Measurements from ENCODE around the gene AP3D1. TPM values are rescaled to one million over a fixed set of nuclear protein-coding genes. Genes with fewer than 3 reads are reported as not detected.
A peak's percentile ranks its signal among the peaks of the same experiment; 100 is the strongest.

Gene AP3D1
- total and polyA plus RNA-seq, 9 of the 15 experiments (the other 6 are each of a cell fraction or from before 2014, with no cell fraction given) = 1.2 to 86.1 (median 35.9) TPM

DNA sequence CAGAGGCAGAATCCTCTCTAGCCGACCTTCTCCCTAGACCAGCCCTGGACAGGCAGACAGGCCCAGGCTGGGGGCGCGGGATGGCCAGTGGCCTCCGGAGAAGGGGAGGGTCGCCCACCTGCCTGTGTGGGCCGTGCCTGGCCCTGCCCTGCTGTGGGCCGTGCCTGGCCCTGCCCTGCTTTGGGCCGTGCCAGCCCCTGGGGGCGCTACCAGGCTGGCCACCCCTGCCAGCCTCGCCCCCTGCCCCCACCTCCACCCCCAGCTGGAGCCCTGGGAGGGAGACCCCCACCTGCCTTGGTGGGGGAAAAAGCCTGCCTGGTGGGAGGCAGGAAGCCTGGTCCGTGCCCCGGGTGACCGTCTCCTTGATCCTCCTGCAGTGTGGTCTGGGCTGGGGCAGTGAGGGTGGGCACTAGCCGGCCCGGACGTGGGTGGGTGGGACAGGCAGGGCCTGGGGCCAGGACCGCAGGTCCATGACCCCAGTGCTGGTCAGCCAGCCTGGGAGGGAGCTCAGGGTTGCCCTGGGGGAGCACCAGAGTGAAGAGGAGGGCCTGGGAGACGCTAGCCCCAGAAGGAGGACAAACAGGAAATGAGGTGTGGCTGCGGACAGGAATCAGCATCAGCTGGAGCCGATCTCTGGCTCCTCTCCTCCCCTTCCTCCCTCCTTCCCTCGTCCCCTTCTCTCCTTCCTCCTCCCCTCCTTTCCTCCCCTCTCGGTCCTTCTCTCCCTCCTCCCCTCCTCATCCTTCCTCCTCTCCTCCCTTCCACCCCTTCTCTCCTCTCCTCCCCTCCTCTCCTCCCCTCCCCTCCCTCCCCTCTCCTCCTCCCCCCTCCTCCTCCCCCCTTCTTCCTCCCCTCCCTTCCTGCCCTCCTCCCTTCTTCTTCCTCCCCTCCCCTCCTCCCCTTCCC, 95.2 kb downstream of the AP3D1 start (continued):
- TF ChIP-seq ZNF780A (CRISPR knock-in tag; IDR thresholded peaks at IDR 0.05) = no peak
- no peak for TF ChIP-seq FOXM1 (IDR thresholded peaks at IDR 0.05; ENCODE audit: low read depth)
- TF ChIP-seq FOXM1 (CRISPR knock-in tag; IDR thresholded peaks at IDR 0.05; ENCODE audit: low read depth) = no peak
- TF ChIP-seq, protein P1, sequence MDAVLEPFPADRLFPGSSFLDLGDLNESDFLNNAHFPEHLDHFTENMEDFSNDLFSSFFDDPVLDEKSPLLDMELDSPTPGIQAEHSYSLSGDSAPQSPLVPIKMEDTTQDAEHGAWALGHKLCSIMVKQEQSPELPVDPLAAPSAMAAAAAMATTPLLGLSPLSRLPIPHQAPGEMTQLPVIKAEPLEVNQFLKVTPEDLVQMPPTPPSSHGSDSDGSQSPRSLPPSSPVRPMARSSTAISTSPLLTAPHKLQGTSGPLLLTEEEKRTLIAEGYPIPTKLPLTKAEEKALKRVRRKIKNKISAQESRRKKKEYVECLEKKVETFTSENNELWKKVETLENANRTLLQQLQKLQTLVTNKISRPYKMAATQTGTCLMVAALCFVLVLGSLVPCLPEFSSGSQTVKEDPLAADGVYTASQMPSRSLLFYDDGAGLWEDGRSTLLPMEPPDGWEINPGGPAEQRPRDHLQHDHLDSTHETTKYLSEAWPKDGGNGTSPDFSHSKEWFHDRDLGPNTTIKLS (IDR thresholded peaks at IDR 0.05; ENCODE audit: borderline replicate concordance, low read depth) = 0 out of 2 replicates have a peak, but pooled peaks have one; percentile 19
- TF ChIP-seq ZNF778 (CRISPR knock-in tag; IDR thresholded peaks at IDR 0.05) = no peak
- TF ChIP-seq DMBX1 (CRISPR knock-in tag; IDR thresholded peaks at IDR 0.05; ENCODE audit: borderline replicate concordance) = no peak
- TF ChIP-seq ZNF239 (CRISPR knock-in tag; IDR thresholded peaks at IDR 0.05) = no peak
- peak; percentile 36; the same call in 1 of the 2 replicates for TF ChIP-seq NFRKB (IDR thresholded peaks at IDR 0.05; ENCODE audit: low read depth)
- TF ChIP-seq FOXJ3 (CRISPR knock-in tag; IDR thresholded peaks at IDR 0.05) = no peak
- TF ChIP-seq, protein P2, sequence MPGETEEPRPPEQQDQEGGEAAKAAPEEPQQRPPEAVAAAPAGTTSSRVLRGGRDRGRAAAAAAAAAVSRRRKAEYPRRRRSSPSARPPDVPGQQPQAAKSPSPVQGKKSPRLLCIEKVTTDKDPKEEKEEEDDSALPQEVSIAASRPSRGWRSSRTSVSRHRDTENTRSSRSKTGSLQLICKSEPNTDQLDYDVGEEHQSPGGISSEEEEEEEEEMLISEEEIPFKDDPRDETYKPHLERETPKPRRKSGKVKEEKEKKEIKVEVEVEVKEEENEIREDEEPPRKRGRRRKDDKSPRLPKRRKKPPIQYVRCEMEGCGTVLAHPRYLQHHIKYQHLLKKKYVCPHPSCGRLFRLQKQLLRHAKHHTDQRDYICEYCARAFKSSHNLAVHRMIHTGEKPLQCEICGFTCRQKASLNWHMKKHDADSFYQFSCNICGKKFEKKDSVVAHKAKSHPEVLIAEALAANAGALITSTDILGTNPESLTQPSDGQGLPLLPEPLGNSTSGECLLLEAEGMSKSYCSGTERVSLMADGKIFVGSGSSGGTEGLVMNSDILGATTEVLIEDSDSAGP (CRISPR knock-in tag; IDR thresholded peaks at IDR 0.05) = no peak
- no peak for TF ChIP-seq NFXL1 (CRISPR knock-in tag; IDR thresholded peaks at IDR 0.05)
- no peak for TF ChIP-seq ZNF165 (CRISPR knock-in tag; IDR thresholded peaks at IDR 0.05; ENCODE audit: borderline replicate concordance)
- TF ChIP-seq, protein P3, sequence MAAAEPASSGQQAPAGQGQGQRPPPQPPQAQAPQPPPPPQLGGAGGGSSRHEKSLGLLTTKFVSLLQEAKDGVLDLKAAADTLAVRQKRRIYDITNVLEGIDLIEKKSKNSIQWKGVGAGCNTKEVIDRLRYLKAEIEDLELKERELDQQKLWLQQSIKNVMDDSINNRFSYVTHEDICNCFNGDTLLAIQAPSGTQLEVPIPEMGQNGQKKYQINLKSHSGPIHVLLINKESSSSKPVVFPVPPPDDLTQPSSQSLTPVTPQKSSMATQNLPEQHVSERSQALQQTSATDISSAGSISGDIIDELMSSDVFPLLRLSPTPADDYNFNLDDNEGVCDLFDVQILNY (CRISPR knock-in tag; IDR thresholded peaks at IDR 0.05) = no peak
- no peak for TF ChIP-seq NFE2 (IDR thresholded peaks at IDR 0.05; ENCODE audit: low read depth)
- TF ChIP-seq, protein P4, sequence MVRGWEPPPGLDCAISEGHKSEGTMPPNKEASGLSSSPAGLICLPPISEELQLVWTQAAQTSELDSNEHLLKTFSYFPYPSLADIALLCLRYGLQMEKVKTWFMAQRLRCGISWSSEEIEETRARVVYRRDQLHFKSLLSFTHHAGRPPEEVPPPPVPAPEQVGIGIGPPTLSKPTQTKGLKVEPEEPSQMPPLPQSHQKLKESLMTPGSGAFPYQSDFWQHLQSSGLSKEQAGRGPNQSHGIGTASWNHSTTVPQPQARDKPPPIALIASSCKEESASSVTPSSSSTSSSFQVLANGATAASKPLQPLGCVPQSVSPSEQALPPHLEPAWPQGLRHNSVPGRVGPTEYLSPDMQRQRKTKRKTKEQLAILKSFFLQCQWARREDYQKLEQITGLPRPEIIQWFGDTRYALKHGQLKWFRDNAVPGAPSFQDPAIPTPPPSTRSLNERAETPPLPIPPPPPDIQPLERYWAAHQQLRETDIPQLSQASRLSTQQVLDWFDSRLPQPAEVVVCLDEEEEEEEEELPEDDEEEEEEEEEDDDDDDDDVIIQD (CRISPR knock-in tag; IDR thresholded peaks at IDR 0.05) = no peak
- TF ChIP-seq LCOR (CRISPR knock-in tag; IDR thresholded peaks at IDR 0.05) = no peak
- TF ChIP-seq, protein P5, sequence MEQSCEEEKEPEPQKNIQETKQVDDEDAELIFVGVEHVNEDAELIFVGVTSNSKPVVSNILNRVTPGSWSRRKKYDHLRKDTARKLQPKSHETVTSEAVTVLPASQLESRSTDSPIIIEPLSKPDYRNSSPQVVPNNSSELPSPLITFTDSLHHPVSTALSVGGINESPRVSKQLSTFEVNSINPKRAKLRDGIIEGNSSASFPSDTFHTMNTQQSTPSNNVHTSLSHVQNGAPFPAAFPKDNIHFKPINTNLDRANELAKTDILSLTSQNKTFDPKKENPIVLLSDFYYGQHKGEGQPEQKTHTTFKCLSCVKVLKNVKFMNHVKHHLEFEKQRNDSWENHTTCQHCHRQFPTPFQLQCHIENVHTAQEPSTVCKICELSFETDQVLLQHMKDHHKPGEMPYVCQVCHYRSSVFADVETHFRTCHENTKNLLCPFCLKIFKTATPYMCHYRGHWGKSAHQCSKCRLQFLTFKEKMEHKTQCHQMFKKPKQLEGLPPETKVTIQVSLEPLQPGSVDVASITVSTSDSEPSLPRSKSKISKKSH (CRISPR knock-in tag; IDR thresholded peaks at IDR 0.05) = no peak
- no peak for TF ChIP-seq RFX7 (CRISPR knock-in tag; IDR thresholded peaks at IDR 0.05)
- TF ChIP-seq MXI1 (IDR thresholded peaks at IDR 0.05; ENCODE audit: low read depth, low read length) = no peak
